Activated B cell treated with CpG ODN at 0.5 μM for 24 hours (primary cell): Measurements from ENCODE around the gene ARVCF. TPM values are rescaled to one million over a fixed set of nuclear protein-coding genes. Genes with fewer than 3 reads are reported as not detected.

Experiments used
- ATAC-seq: fragments of 200-7000 bp; cut with Tn5 transposase; one replicate; pipeline ENCODE4 v1.10.0; 2021; ENCODE audit warnings: low read depth, mild to moderate bottlenecking, moderate library complexity
- CTCF ChIA-PET: fragments of 350-600 bp; sonication (Branson Sonifier 250); formaldehyde crosslinking; loops from one replicate; lab custom pipeline; 2021; ENCODE audit warnings: antibody characterized with exemption; lab: Charles Lee
- POLR2A ChIA-PET: fragments of 350-600 bp; sonication (Branson Sonifier 250); formaldehyde crosslinking; loops from one replicate; lab custom pipeline; 2021; ENCODE audit warnings: antibody characterized with exemption; lab: Charles Lee
- DNase-seq: peaks from one replicate; pipeline ENCODE4 v3.0.0; 2022
- H3K27ac Mint-ChIP-seq: one replicate; pipeline ENCODE4 v1.8.0; 2020; ENCODE audit warnings: mixed read lengths
- H3K27me3 Mint-ChIP-seq: one replicate; pipeline ENCODE4 v1.8.0; 2021; ENCODE audit warnings: mixed read lengths
- H3K36me3 Mint-ChIP-seq: one replicate; pipeline ENCODE4 v1.8.0; 2021; ENCODE audit warnings: low read depth, mixed read lengths
- H3K4me1 Mint-ChIP-seq: one replicate; pipeline ENCODE4 v1.8.0; 2021; ENCODE audit warnings: mixed read lengths
- H3K4me3 Mint-ChIP-seq: one replicate; pipeline ENCODE4 v1.8.0; 2020; ENCODE audit warnings: mild to moderate bottlenecking, mixed read lengths
- H3K9me3 Mint-ChIP-seq: one replicate; pipeline ENCODE4 v1.8.0; 2020; ENCODE audit warnings: mixed read lengths
- intact Hi-C: fragments of 100-400 bp; cut with micrococcal nuclease; formaldehyde crosslinking; loops from one replicate; pipeline ENCODE4 v1.15.1; 2024
- total RNA-seq: library from RNA; stranded (reverse); gene quantifications from 2 replicates; pipeline ENCODE4 v1.2.3, GENCODE V29; 2022
- TF ChIP-seq, protein P1 (sequence below): fragments of 200-600 bp; IDR thresholded peaks from one replicate; pipeline ENCODE4 v1.8.0; 2022; ENCODE audit warnings: antibody characterized with exemption, mild to moderate bottlenecking

Gene ARVCF
- total RNA-seq, 1 donor from 2014 or later, result 6.5 TPM

DNA sequence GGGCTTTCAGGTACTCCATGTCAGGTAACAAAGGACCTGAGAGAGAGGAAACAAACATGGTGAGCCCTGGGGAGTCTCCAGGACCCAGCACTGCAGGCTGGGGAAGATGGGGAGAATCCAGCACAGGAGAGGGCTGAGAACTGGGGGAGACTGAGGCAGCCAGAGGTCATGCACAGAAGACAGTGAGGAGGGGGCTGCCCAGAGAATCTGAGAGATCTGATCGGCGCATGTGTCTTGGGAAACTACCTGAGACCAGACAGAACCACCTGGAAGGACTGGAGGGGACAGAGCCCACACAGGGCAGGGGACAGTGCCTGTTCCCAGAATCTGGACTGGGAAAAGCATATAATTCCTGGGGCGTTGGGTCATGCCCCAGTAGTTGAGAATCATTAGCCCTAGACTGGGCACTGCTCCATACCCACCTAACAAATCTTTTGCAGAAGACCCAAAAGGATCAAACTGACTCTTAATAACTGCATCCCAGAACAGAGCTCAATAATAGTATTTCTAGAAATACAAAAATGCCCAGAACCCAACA is 95.0 kb downstream of the ARVCF start:
- Mint-ChIP-seq H3K36me3 (peaks cover 21% of the 10 kb centered on the region), H3K4me3 (no peak overlapping the region), H3K9me3 (no peaks in the 10 kb centered on the region), H3K27ac (no peak overlapping the region), H3K27me3 (no peaks in the 10 kb centered on the region), H3K4me1 (no peaks in the 10 kb centered on the region)
- TF ChIP-seq, protein P1, sequence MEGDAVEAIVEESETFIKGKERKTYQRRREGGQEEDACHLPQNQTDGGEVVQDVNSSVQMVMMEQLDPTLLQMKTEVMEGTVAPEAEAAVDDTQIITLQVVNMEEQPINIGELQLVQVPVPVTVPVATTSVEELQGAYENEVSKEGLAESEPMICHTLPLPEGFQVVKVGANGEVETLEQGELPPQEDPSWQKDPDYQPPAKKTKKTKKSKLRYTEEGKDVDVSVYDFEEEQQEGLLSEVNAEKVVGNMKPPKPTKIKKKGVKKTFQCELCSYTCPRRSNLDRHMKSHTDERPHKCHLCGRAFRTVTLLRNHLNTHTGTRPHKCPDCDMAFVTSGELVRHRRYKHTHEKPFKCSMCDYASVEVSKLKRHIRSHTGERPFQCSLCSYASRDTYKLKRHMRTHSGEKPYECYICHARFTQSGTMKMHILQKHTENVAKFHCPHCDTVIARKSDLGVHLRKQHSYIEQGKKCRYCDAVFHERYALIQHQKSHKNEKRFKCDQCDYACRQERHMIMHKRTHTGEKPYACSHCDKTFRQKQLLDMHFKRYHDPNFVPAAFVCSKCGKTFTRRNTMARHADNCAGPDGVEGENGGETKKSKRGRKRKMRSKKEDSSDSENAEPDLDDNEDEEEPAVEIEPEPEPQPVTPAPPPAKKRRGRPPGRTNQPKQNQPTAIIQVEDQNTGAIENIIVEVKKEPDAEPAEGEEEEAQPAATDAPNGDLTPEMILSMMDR, result no peak
- intact Hi-C loops, result no loop called here
- CTCF ChIA-PET, result no interaction called here
- ATAC-seq, result no peak
- POLR2A ChIA-PET, result no interaction called here
- DNase-seq, result no peak

Other genes starting within 250 kb of the ARVCF start
- gene GNB1L, start 161.9 kb downstream of the ARVCF start, total RNA-seq, result 5.8 and 6.3 TPM in 2 replicates
- gene RTL10, start 161.9 kb downstream of the ARVCF start, total RNA-seq, result 9.1 and 12.1 TPM in 2 replicates
- 40.6 and 49.5 TPM in 2 replicates for gene COMT, start 75.1 kb downstream of the ARVCF start, total RNA-seq
- 24.4 and 31.2 TPM in 2 replicates for gene TXNRD2, start 75.0 kb downstream of the ARVCF start, total RNA-seq
- 46.1 and 47.2 TPM in 2 replicates for gene TANGO2, start 4.3 kb upstream of the ARVCF start, total RNA-seq
- gene DGCR8, start 63.4 kb upstream of the ARVCF start, total RNA-seq, result 34.6 and 35.5 TPM in 2 replicates
- 127 and 133 TPM in 2 replicates for gene RANBP1, start 99.3 kb upstream of the ARVCF start, total RNA-seq
- 77.4 and 91.7 TPM in 2 replicates for gene TRMT2A, start 100.4 kb upstream of the ARVCF start, total RNA-seq
- 51.9 and 65.6 TPM in 2 replicates for gene ZDHHC8, start 115.0 kb upstream of the ARVCF start, total RNA-seq
- not detected in 2 replicates for gene CCDC188, start 134.2 kb upstream of the ARVCF start, total RNA-seq